GM23248 (cell line): Measurements from ENCODE around the gene ALDH1A3. TPM values are rescaled to one million over a fixed set of nuclear protein-coding genes. Genes with fewer than 3 reads are reported as not detected.

Experiments
- DNase-seq: peaks from one replicate; pipeline ENCODE4 v3.0.0-alpha.2; 2015
- H2AFZ ChIP-seq: fragments of 200-600 bp; sonication (generic); 2 replicates; pipeline ENCODE4 v1.6.1; 2016; ENCODE audit warnings: antibody characterized with exemption
- H3F3A ChIP-seq: fragments of 200-600 bp; sonication (generic); 2 replicates; pipeline ENCODE4 v1.6.1; 2016; ENCODE audit warnings: mild to moderate bottlenecking, antibody characterized with exemption, mixed run types; ENCODE audit not compliant: insufficient read depth
- H3K27ac ChIP-seq: fragments of 200-600 bp; sonication (generic); 2 replicates; pipeline ENCODE4 v1.5.1; 2016; ENCODE audit warnings: mild to moderate bottlenecking
- H3K27me3 ChIP-seq: fragments of 200-600 bp; sonication (generic); replicated peaks from 2 replicates; pipeline ENCODE4 v1.6.1; 2016; ENCODE audit warnings: mild to moderate bottlenecking; ENCODE audit not compliant: insufficient read depth
- H3K36me3 ChIP-seq: fragments of 200-600 bp; sonication (generic); 2 replicates; pipeline ENCODE4 v1.6.1; 2016; ENCODE audit warnings: low read depth, mild to moderate bottlenecking
- H3K4me1 ChIP-seq: fragments of 200-600 bp; sonication (generic); 2 replicates; pipeline ENCODE4 v1.6.1; 2016; ENCODE audit warnings: mild to moderate bottlenecking; ENCODE audit not compliant: insufficient read depth
- H3K4me2 ChIP-seq: fragments of 200-600 bp; sonication (generic); one replicate; pipeline ENCODE4 v1.6.1; 2016; ENCODE audit warnings: mild to moderate bottlenecking; ENCODE audit not compliant: unreplicated experiment
- H3K4me3 ChIP-seq: fragments of 200-600 bp; sonication (generic); 2 replicates; pipeline ENCODE4 v1.5.1; 2016; ENCODE audit warnings: mild to moderate bottlenecking
- H3K79me2 ChIP-seq: fragments of 200-600 bp; sonication (generic); 2 replicates; pipeline ENCODE4 v1.6.1; 2016; ENCODE audit warnings: mild to moderate bottlenecking; ENCODE audit not compliant: insufficient read depth
- H3K9ac ChIP-seq: fragments of 200-600 bp; sonication (generic); 2 replicates; pipeline ENCODE4 v1.6.1; 2016; ENCODE audit warnings: mild to moderate bottlenecking
- H3K9me2 ChIP-seq: fragments of 200-600 bp; sonication (generic); 2 replicates; pipeline ENCODE4 v1.6.1; 2016; ENCODE audit warnings: mixed run types, mild to moderate bottlenecking, moderate library complexity; ENCODE audit not compliant: insufficient read depth
- H3K9me3 ChIP-seq: fragments of 200-600 bp; sonication (generic); one replicate; pipeline ENCODE4 v1.6.1; 2017; ENCODE audit warnings: low read depth
- H4K20me1 ChIP-seq: fragments of 200-600 bp; sonication (generic); 2 replicates; pipeline ENCODE4 v1.6.0; 2016; ENCODE audit not compliant: insufficient read depth
- EZH2 ChIP-seq: fragments of 200-600 bp; sonication (generic); IDR thresholded peaks from 2 replicates; pipeline ENCODE4 v1.6.1; 2018; ENCODE audit warnings: antibody characterized with exemption, mild to moderate bottlenecking; ENCODE audit not compliant: insufficient read depth, poor library complexity, severe bottlenecking
- EZH2phosphoT487 ChIP-seq: fragments of 200-600 bp; sonication (generic); IDR thresholded peaks from 2 replicates; pipeline ENCODE4 v1.6.1; 2018; ENCODE audit warnings: antibody characterized with exemption, moderate library complexity, mild to moderate bottlenecking, low read depth; ENCODE audit not compliant: insufficient read depth
- WGBS, 2 experiments: methylation state at CpG; one replicate each; pipeline ENCODE4 v1.1.6; 2015 to 2017; ENCODE audit warnings: low lambda C conversion rate in 2 of 2, low coverage in 1 of 2; ENCODE audit errors: missing lambda C conversion rate in 2 of 2; 5-methylcytosine and 5-hydroxymethylcytosine counted together
- in situ Hi-C: fragments of 300-500 bp; cut with MboI; formaldehyde crosslinking; loops from 2 replicates; pipeline ENCODE4 v1.15.0; 2020
- polyA plus RNA-seq: library from polyadenylated mRNA; unstranded; fragments of >200 nt; fragmentation: Nextera tagmentation; extraction: Ambion mirVana; gene quantifications from 2 replicates; pipeline ENCODE4 v1.2.1, GENCODE V29; 2016
- total RNA-seq: library from RNA; depleted of rRNA; stranded (reverse); fragments of >200 nt; shearing (Covaris generic); gene quantifications from 2 replicates; pipeline ENCODE4 v1.2.3, GENCODE V29; 2014

ALDH1A3 gene
- total and polyA plus RNA-seq, 2 experiments from 2014 or later, result 4.8 to 9.9 TPM

DNA sequence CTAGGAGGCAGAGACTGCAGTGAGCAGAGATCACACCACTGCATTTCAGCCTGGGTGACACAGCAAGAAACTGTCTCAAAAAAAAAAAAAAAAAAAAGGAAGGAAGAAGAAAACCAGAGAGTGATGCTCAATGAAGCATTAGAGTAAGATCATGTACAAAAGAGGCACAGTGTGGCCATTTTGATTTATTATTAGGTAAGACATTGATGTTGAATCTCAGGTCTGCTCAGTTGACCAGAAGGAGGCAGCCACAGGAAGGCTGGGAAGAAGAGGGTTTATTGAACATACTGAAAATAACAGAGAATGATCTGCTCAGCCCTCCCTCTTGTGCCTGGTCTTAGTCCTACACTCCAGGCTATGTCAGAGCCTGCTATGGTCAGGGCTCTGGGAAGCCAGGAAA lies 55.1 kb downstream of the ALDH1A3 start:
- Histone ChIP-seq H3K9me2 (no peaks in the 10 kb centered on the region), H3K79me2 (no peaks in the 10 kb centered on the region), H3K36me3 (no peaks in the 10 kb centered on the region), H3F3A (no peaks in the 10 kb centered on the region), H2AFZ (no peak overlapping the region), H3K9me3 (no peaks in the 10 kb centered on the region), H3K4me1 (peaks cover 8% of the 10 kb centered on the region; the same call in 1 of the 2 replicates), H4K20me1 (no peaks in the 10 kb centered on the region), H3K4me2 (no peak overlapping the region), H3K27ac (no peak overlapping the region), H3K9ac (no peak overlapping the region), H3K4me3 (no peak overlapping the region), H3K27me3 (no peaks in the 10 kb centered on the region)
- TF ChIP-seq EZH2, result no peak
- no peak for TF ChIP-seq EZH2phosphoT487
- no peak for DNase-seq
- in situ Hi-C loops, result no loop called here

DNA sequence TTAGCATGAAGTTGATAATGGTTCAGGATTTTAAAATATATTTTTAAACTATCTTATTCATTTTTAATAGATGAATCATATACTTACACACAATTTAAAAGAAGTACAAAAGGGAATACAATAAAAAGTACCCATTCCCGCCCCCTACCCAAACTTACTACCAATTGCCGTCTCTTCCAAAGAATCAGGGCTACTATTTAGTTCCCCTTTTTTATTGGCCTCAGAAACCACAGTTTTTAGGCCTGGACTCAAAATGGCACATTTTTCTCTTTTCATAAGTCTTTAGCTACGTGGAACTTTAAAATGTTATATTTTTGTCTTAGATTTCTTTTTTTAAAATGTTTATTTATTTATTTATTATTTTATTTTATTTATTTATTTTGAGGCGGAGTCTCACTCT lies 57.5 kb downstream of the ALDH1A3 start:
- Histone ChIP-seq H2AFZ (no peak overlapping the region), H3F3A (no peaks in the 10 kb centered on the region), H3K9me3 (no peaks in the 10 kb centered on the region), H3K36me3 (no peaks in the 10 kb centered on the region), H3K27me3 (no peaks in the 10 kb centered on the region), H3K4me3 (no peak overlapping the region), H3K4me2 (no peak overlapping the region), H3K4me1 (peaks cover 7% of the 10 kb centered on the region; the same call in 1 of the 2 replicates), H3K9me2 (no peaks in the 10 kb centered on the region), H3K9ac (no peak overlapping the region), H3K79me2 (no peaks in the 10 kb centered on the region), H4K20me1 (no peaks in the 10 kb centered on the region), H3K27ac (no peak overlapping the region)
- TF ChIP-seq EZH2phosphoT487 (no peak), EZH2 (no peak)
- in situ Hi-C loops, result no loop called here
- WGBS, 2 experiments, result 96 to 98% methylated on average over 4 of the region's 4 CpGs
- DNase-seq, result no peak

- 96 to 98% methylated on average over 4 of the region's 4 CpGs for WGBS, 2 experiments
- TF ChIP-seq EZH2phosphoT487, result no peak
- TF ChIP-seq EZH2, result no peak
- no peak for DNase-seq
- no peak overlapping the region for H2AFZ ChIP-seq
- in situ Hi-C loops, result no loop called here
- no peaks in the 10 kb centered on the region for H3K27me3 ChIP-seq
- no peaks in the 10 kb centered on the region for H4K20me1 ChIP-seq
- no peaks in the 10 kb centered on the region for H3K36me3 ChIP-seq
- no peak overlapping the region for H3K4me2 ChIP-seq
- no peaks in the 10 kb centered on the region for H3K9me2 ChIP-seq
- no peaks in the 10 kb centered on the region for H3K9me3 ChIP-seq
- H3K4me1 ChIP-seq, result peaks cover 15% of the 10 kb centered on the region
- no peaks in the 10 kb centered on the region for H3K79me2 ChIP-seq
- H3K9ac ChIP-seq, result no peak overlapping the region
- H3K27ac ChIP-seq, result no peak overlapping the region
- no peak overlapping the region for H3K4me3 ChIP-seq
- 0 out of 2 replicates have a peak, but pooled peaks cover 6% of the 10 kb centered on the region for H3F3A ChIP-seq
These were observed 60.2 kb downstream of the ALDH1A3 start for GRCh38 chr15:100939791-100940190.

- TF ChIP-seq EZH2phosphoT487 (no peak), EZH2 (no peak)
- no peak overlapping the region for H3K4me3 ChIP-seq
- in situ Hi-C loops, result no loop called here
- H3K4me1 ChIP-seq, result peaks cover 17% of the 10 kb centered on the region
- WGBS, 2 experiments, result 94 to 97% methylated on average over 2 of the region's 2 CpGs
- H2AFZ ChIP-seq, result no peak overlapping the region
- no peaks in the 10 kb centered on the region for H3K9me3 ChIP-seq
- H3F3A ChIP-seq, result 0 out of 2 replicates have a peak, but pooled peaks cover 6% of the 10 kb centered on the region
- H3K9me2 ChIP-seq, result no peaks in the 10 kb centered on the region
- no peak overlapping the region for H3K4me2 ChIP-seq
- H3K27ac ChIP-seq, result no peak overlapping the region
- no peaks in the 10 kb centered on the region for H3K27me3 ChIP-seq
- no peak overlapping the region for H3K9ac ChIP-seq
- H4K20me1 ChIP-seq, result no peaks in the 10 kb centered on the region
- no peaks in the 10 kb centered on the region for H3K36me3 ChIP-seq
- DNase-seq, result no peak
- H3K79me2 ChIP-seq, result no peaks in the 10 kb centered on the region
These were observed 61.2 kb downstream of the ALDH1A3 start for GRCh38 chr15:100940767-100941379.

GRCh38 chr15:100941536-100941935 lies 61.9 kb downstream of the ALDH1A3 start:
- H4K20me1 ChIP-seq, result no peaks in the 10 kb centered on the region
- H3K9me2 ChIP-seq, result no peaks in the 10 kb centered on the region
- no peak for DNase-seq
- H3K36me3 ChIP-seq, result no peaks in the 10 kb centered on the region
- H3K79me2 ChIP-seq, result no peaks in the 10 kb centered on the region
- no peaks in the 10 kb centered on the region for H3K27me3 ChIP-seq
- in situ Hi-C loops, result no loop called here
- no peak overlapping the region for H3K4me3 ChIP-seq
- 88 to 89% methylated on average over 9 to 10 of the region's 10 CpGs for WGBS, 2 experiments
- H3K27ac ChIP-seq, result no peak overlapping the region
- TF ChIP-seq EZH2phosphoT487 (no peak), EZH2 (no peak)
- H3K9ac ChIP-seq, result no peak overlapping the region
- no peaks in the 10 kb centered on the region for H3K9me3 ChIP-seq
- peaks cover 17% of the 10 kb centered on the region for H3K4me1 ChIP-seq
- 0 out of 2 replicates have a peak, but pooled peaks cover 6% of the 10 kb centered on the region for H3F3A ChIP-seq
- no peak overlapping the region for H3K4me2 ChIP-seq
- H2AFZ ChIP-seq, result no peak overlapping the region
